MCF 10A (cell line): ENCODE data around the gene KCNH1. TPM values are rescaled to one million over a fixed set of nuclear protein-coding genes. Genes with fewer than 3 reads are reported as not detected.
A peak's percentile ranks its signal among the peaks of the same experiment; 100 is the strongest.

ENCODE experiments used
- BruUV-seq: library from RNA; stranded (reverse); fragments of 400-500 nt; replicated peaks from 2 replicates; lab custom pipeline; 2021; lab: Mats Ljungman, UMichigan
- CTCF ChIA-PET: fragments of 300-600 bp; sonication (Branson Sonifier 250); formaldehyde crosslinking; extraction: SDS; loops from one replicate; lab custom pipeline; 2021; ENCODE audit warnings: antibody characterized with exemption, inconsistent platforms; lab: Yijun Ruan, JAX
- POLR2A ChIA-PET: fragments of 300-600, 350-650 bp; sonication (Branson Sonifier 250); formaldehyde crosslinking; extraction: SDS; loops from one replicate; lab custom pipeline; 2020; ENCODE audit warnings: antibody characterized with exemption, inconsistent platforms; lab: Yijun Ruan, JAX
- DNase-seq: peaks from one replicate; pipeline ENCODE4 v3.0.0-alpha.2; 2018; ENCODE audit not compliant: unreplicated experiment
- H3K27ac Mint-ChIP-seq: one replicate; pipeline ENCODE4 v1.8.0; 2022; ENCODE audit warnings: mild to moderate bottlenecking, low read depth, mixed read lengths; ENCODE audit not compliant: unreplicated experiment
- H3K27me3 Mint-ChIP-seq: one replicate; pipeline ENCODE4 v1.8.0; 2022; ENCODE audit warnings: mixed read lengths; ENCODE audit not compliant: insufficient read depth, unreplicated experiment
- H3K36me3 Mint-ChIP-seq: one replicate; pipeline ENCODE4 v1.8.0; 2022; ENCODE audit warnings: mild to moderate bottlenecking, moderate library complexity, mixed read lengths; ENCODE audit not compliant: insufficient read depth, unreplicated experiment
- H3K4me1 Mint-ChIP-seq: one replicate; pipeline ENCODE4 v1.8.0; 2022; ENCODE audit warnings: mixed read lengths; ENCODE audit not compliant: insufficient read depth, unreplicated experiment
- H3K4me3 Mint-ChIP-seq: one replicate; pipeline ENCODE4 v1.8.0; 2022; ENCODE audit warnings: mild to moderate bottlenecking, moderate library complexity, mixed read lengths; ENCODE audit not compliant: unreplicated experiment
- H3K9me3 Mint-ChIP-seq: one replicate; pipeline ENCODE4 v1.8.0; 2022; ENCODE audit warnings: mixed read lengths; ENCODE audit not compliant: unreplicated experiment
- intact Hi-C: fragments of 100-400 bp; cut with micrococcal nuclease; formaldehyde crosslinking; loops from 2 replicates; pipeline ENCODE4 v1.14.1; 2022
- total RNA-seq: library from RNA; stranded (reverse); gene quantifications from 2 replicates; pipeline ENCODE4 v1.2.3, GENCODE V29; 2022
- TF ChIP-seq, protein P1 (sequence below): fragments of 200-600 bp; IDR thresholded peaks from one replicate; pipeline ENCODE4 v1.8.0; 2022; ENCODE audit warnings: antibody characterized with exemption, mild to moderate bottlenecking; ENCODE audit not compliant: unreplicated experiment

The KCNH1 gene
- total RNA-seq, 1 experiment from 2014 or later: 0.19 TPM

DNA sequence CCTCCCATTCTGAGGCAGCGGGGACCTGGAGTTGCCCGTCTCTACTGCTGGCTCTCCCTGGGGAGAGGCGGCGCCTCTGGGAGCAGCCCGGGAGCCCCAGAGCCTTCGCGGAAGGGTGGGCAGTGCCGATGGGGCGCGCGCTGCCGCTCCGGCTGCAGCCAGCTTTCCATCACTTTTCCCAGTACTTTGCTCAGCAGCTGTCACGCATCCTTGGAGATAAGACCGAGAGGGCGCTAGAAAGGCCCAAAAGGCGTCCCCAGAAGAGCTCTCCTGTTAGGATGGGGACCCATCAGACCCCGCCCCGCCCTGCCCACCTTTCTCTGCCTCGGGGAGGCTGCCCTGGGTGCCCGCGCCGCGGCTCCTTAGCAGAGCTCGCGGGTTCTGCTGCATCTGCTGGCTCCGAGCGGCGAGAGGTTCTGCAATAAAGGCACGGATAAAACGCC, 534 bp downstream of the KCNH1 start:
- TF ChIP-seq, protein P1, sequence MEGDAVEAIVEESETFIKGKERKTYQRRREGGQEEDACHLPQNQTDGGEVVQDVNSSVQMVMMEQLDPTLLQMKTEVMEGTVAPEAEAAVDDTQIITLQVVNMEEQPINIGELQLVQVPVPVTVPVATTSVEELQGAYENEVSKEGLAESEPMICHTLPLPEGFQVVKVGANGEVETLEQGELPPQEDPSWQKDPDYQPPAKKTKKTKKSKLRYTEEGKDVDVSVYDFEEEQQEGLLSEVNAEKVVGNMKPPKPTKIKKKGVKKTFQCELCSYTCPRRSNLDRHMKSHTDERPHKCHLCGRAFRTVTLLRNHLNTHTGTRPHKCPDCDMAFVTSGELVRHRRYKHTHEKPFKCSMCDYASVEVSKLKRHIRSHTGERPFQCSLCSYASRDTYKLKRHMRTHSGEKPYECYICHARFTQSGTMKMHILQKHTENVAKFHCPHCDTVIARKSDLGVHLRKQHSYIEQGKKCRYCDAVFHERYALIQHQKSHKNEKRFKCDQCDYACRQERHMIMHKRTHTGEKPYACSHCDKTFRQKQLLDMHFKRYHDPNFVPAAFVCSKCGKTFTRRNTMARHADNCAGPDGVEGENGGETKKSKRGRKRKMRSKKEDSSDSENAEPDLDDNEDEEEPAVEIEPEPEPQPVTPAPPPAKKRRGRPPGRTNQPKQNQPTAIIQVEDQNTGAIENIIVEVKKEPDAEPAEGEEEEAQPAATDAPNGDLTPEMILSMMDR: no peak
- intact Hi-C loops: loop anchor here (10.0 kb wide), 2 partner anchors 341 to 989 kb away; no protein-coding TSS in a partner anchor
- no peak for DNase-seq
- Mint-ChIP-seq H3K9me3 (no peaks in the 10 kb centered on the region), H3K4me1 (no peaks in the 10 kb centered on the region), H3K27ac (no peak overlapping the region), H3K36me3 (no peaks in the 10 kb centered on the region), H3K4me3 (peak overlapping the region; percentile 43), H3K27me3 (peaks cover 55% of the 10 kb centered on the region)
- POLR2A ChIA-PET: interaction anchor here (1.1 kb wide), 1 partner anchor 10 kb away, joined by 4 read pairs; no protein-coding TSS in a partner anchor
- BruUV-seq: no TSS peak
- CTCF ChIA-PET: interaction anchor here (0.6 to 12.1 kb wide), 38 partner anchors 9 to 774 kb away, joined by 3 to 365 read pairs (median 6); no protein-coding TSS in a partner anchor

DNA sequence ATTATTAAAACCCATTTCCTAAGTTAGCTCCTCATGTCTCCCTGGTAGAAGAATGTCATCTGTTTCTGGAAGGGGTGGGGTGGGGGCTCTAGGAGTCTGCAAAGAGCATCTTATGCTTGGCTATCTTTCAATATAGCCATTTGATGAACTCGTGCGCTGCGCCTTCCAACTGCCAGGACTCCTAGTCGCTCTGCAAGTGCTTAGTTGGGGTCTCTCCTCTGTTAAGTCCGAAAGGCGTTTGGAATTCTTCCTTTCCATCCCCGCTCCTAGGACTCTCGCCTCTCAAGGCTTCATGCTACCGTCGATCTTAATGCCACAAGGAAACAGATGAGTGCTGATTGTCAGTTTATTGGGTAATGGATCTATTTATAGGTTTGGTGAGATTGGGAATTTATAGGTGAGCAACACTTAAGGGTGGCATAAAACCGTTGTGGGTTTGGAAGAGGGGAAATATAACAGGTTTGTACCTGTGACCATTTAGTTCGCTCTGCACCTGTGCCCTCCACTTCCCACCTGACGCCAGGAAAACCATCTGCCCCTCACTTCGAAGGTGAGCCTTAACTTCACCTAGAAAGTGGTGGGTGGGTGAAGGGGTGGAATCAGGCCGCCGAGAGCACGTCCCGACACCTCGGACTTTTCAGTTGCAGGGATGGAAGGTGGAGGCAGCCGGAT, 1.1 kb downstream of the KCNH1 start:
- Mint-ChIP-seq H3K4me1 (no peaks in the 10 kb centered on the region), H3K36me3 (no peaks in the 10 kb centered on the region), H3K4me3 (no peak overlapping the region), H3K9me3 (no peaks in the 10 kb centered on the region), H3K27ac (no peak overlapping the region), H3K27me3 (peaks cover 54% of the 10 kb centered on the region)
- TF ChIP-seq, protein P1: no peak
- ChIA-PET POLR2A (no interaction called here), CTCF (interaction anchor here (0.6 to 12.1 kb wide), 27 partner anchors 8 to 774 kb away, joined by 3 to 365 read pairs (median 6); no protein-coding TSS in a partner anchor)
- DNase-seq: no peak
- BruUV-seq: no TSS peak
- intact Hi-C loops: loop anchor here (10.0 kb wide), 2 partner anchors 342 to 988 kb away; no protein-coding TSS in a partner anchor

DNA sequence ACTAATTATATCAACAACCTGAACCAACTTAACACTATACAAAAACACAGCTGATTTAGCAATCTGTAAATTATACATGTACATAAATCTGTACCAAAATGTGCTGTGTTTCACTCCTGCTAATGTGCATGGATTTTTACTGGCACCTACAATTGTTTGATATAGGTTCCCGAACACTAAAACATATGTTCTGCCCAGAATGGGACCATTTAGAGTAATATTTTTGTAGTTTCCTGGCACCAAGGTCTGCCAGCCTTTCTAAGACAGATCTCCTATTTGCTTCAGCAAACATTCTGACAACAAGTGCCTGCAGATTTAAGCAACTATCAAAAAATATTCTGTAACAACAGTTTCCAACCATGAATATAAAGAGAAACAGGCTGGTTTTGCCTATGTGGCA, 4.2 kb downstream of the KCNH1 start:
- ChIA-PET CTCF (interaction anchor here (0.8 to 12.1 kb wide), 7 partner anchors 9 to 756 kb away, joined by 3 to 365 read pairs (median 5); no protein-coding TSS in a partner anchor), POLR2A (no interaction called here)
- no TSS peak for BruUV-seq
- no peak overlapping the region for H3K27ac Mint-ChIP-seq
- no peak for DNase-seq
- H3K36me3 Mint-ChIP-seq: no peaks in the 10 kb centered on the region
- intact Hi-C loops: loop anchor here (10.0 kb wide), 2 partner anchors 345 to 985 kb away; no protein-coding TSS in a partner anchor
- no peak overlapping the region for H3K4me3 Mint-ChIP-seq
- TF ChIP-seq, protein P1: no peak
- peaks cover 25% of the 10 kb centered on the region for H3K27me3 Mint-ChIP-seq
- no peaks in the 10 kb centered on the region for H3K4me1 Mint-ChIP-seq
- no peaks in the 10 kb centered on the region for H3K9me3 Mint-ChIP-seq

DNA sequence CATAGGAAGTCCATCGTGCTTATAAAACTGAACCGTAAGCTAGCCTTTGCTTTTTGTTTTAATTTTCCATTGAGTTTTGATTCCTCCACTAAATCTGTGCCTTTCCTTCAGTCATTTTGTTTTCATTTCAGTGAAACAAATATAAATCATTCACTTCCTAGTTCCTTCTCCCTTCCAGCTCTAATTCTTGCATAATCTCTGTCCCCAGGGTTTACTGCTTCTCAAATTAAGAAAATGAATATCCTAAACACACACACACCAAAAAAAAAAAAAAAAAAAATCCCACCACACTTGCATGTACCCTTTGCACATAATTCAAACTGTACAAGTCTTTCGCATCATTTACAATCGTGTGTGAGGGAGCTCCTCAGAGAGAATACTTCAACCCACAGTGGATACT, 6.8 kb downstream of the KCNH1 start:
- H3K36me3 Mint-ChIP-seq: no peaks in the 10 kb centered on the region
- peaks cover 13% of the 10 kb centered on the region for H3K27me3 Mint-ChIP-seq
- no TSS peak for BruUV-seq
- CTCF ChIA-PET: interaction anchor here (0.7 to 2.0 kb wide), 13 partner anchors 9 to 766 kb away, joined by 3 to 15 read pairs (median 4); no protein-coding TSS in a partner anchor
- POLR2A ChIA-PET: interaction anchor here (0.6 kb wide), 1 partner anchor 139 kb away, joined by 3 read pairs; no protein-coding TSS in a partner anchor
- peaks cover 7% of the 10 kb centered on the region for H3K4me1 Mint-ChIP-seq
- DNase-seq: no peak
- intact Hi-C loops: no loop called here
- H3K9me3 Mint-ChIP-seq: peaks cover 8% of the 10 kb centered on the region
- H3K4me3 Mint-ChIP-seq: no peak overlapping the region
- H3K27ac Mint-ChIP-seq: no peak overlapping the region
- TF ChIP-seq, protein P1: no peak
